Fibroblast of lung (primary cell): Measurements from ENCODE around the gene SMARCE1.

Source experiments
- CTCF ChIP-seq, 2 donors: IDR thresholded peaks in 1 of 2; conservative IDR thresholded peaks in 1 of 2; 1 replicate in 1 of 2; 2 replicates in 1 of 2; pipeline ENCODE4 v1.5.1; 2011 to 2012; ENCODE audit warnings: low read length in 2 of 2, control low read depth in 1 of 2, inconsistent platforms in 1 of 2, low read depth in 1 of 2, mild to moderate bottlenecking in 1 of 2
- EZH2 ChIP-seq: IDR thresholded peaks from 2 replicates; pipeline ENCODE4 v1.5.1; 2012; ENCODE audit warnings: low read length, control low read depth, mild to moderate bottlenecking; ENCODE audit errors: missing control alignments

DNA sequence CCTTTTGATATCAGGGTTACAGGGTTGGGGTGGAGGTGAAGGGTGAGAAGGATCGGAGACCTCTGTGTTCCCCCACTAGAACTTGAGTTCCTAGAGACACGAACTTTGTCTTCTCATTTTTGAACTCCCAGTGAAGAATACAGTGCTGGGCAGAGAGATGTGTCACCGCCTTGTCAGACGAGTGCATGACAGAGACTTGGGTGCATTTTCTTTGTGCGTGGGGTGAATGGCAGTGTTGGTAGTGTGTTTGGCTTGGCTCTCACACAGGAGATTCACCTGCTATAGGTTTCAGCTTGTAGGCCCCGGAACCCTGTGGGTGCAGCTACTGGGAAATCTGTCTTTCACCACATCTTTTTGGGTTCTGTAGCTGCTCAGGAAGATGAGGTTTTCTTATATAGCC lies 42.3 kb downstream of the SMARCE1 start:
- no peak for TF ChIP-seq CTCF (conservative IDR thresholded peaks at IDR 0.05 in 1 of 2, IDR thresholded peaks at IDR 0.05 in 1 of 2; ENCODE audit: low read depth in 1 of 2, low read length in 2 of 2)
- no peak for TF ChIP-seq EZH2
